K562 treated with DMSO at 1 percent for 12 hours (cell line): ENCODE results near the gene PHEX. TPM values are rescaled to one million over a fixed set of nuclear protein-coding genes. Genes with fewer than 3 reads are reported as not detected.

ENCODE experiments used
- total RNA-seq: library from RNA; unstranded; fragments of 300-600 nt; gene quantifications from 2 replicates; pipeline ENCODE4 v1.2.3, GENCODE V29; 2022; ENCODE audit not compliant: insufficient read depth

Gene PHEX
- not detected in 2 replicates for total RNA-seq

GRCh38 chrX:22032084-22032483 is at the start of gene PHEX:
TSS of gene PHEX (plus strand) at chrX:22032325. CDS start at chrX:22033006, 681 bp downstream.

DNA sequence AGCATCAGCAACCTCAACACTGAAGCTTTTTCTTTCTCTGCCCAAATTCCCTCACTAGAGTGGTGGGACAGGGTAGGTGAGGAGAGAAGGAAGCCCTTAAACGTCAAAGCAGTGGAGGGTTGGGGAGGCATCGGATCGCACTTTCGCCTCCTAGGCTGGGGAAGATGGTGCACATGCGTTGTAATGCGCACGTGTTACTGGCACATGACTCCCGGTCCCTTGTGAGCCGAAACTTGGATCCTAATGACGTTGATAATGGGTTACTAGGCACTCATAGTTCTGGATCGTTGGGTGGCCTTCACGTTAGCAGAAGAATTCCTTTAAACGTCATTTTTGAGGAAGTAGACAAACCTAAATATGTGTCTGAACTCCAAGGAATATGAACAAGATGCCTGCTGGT is 240.5 kb downstream of the PHEX start, which contains the start of gene CBLL2:
Gene CBLL2 (plus strand): TSS at position 301 of the 400 bp plus-strand sequence. CDS start 79 bp downstream, at position 380.

Other genes with a start within 250 kb of the PHEX start
- gene MBTPS2, start 192.7 kb upstream of the PHEX start, total RNA-seq = 2.1 and 9.5 TPM in 2 replicates
- gene YY2, start 176.3 kb upstream of the PHEX start, total RNA-seq = 0.88 and 2.3 TPM in 2 replicates
- gene SMS, start 91.6 kb upstream of the PHEX start, total RNA-seq = 36.2 and 58.9 TPM in 2 replicates
- not detected in 2 replicates for gene CBLL2, start 240.6 kb downstream of the PHEX start, total RNA-seq